Activated CD4-positive, alpha-beta T cell treated with anti-CD3 and anti-CD28 coated beads, Interleukin-10, Interleukin-2, amounts not matched to agents 100 ng/mL and 50 ng/mL, durations not matched to agents 16 hours and 8 hours (primary cell): ENCODE data around the gene CTNS.

Source experiments
- DNase-seq: peaks from one replicate; pipeline ENCODE4 v3.0.0-alpha.2; 2020

CTNS gene

GRCh38 chr17:3636154-3636907 is at the start of gene CTNS, which contains the start of gene SHPK:
Gene CTNS, plus strand, starts transcription at chr17:3636760. Its CDS starts 3,447 bp downstream, at chr17:3640207.
Gene SHPK, minus strand, starts transcription at chr17:3636250. Its CDS starts 31 bp downstream, at chr17:3636219.
- DNase-seq: peak; percentile 99

- no peak for DNase-seq
These were observed 46.8 kb upstream of the CTNS start for GRCh38 chr17:3589784-3590183.

GRCh38 chr17:3590231-3590630 is 46.3 kb upstream of the CTNS start:
- DNase-seq: no peak

GRCh38 chr17:3590768-3591167 is 45.8 kb upstream of the CTNS start:
- no peak for DNase-seq

- no peak for DNase-seq
These were observed 44.2 kb upstream of the CTNS start for GRCh38 chr17:3592216-3592860.

- DNase-seq: no peak
These were observed 43.2 kb upstream of the CTNS start for GRCh38 chr17:3593384-3593783.

GRCh38 chr17:3594051-3594800 is 42.3 kb upstream of the CTNS start:
- DNase-seq: no peak

- no peak for DNase-seq
These were observed 41.6 kb upstream of the CTNS start for GRCh38 chr17:3594976-3595375.

- DNase-seq: no peak
These were observed 39.6 kb upstream of the CTNS start for GRCh38 chr17:3596804-3597464.

- DNase-seq: no peak
These were observed 38.5 kb upstream of the CTNS start for GRCh38 chr17:3598078-3598477.

- no peak for DNase-seq
These were observed 35.9 kb upstream of the CTNS start for GRCh38 chr17:3600529-3601205.

- peak; percentile 48 for DNase-seq
These were observed 34.1 kb upstream of the CTNS start for GRCh38 chr17:3602499-3602898.

- no peak for DNase-seq
These were observed 33.3 kb upstream of the CTNS start for GRCh38 chr17:3603119-3603869.

- no peak for DNase-seq
These were observed 32.7 kb upstream of the CTNS start for GRCh38 chr17:3603870-3604259.

GRCh38 chr17:3609689-3610088 is 26.9 kb upstream of the CTNS start:
- DNase-seq: no peak

GRCh38 chr17:3610523-3610922 is 26.0 kb upstream of the CTNS start:
- no peak for DNase-seq

GRCh38 chr17:3613124-3613523 is 23.4 kb upstream of the CTNS start:
- no peak for DNase-seq

- no peak for DNase-seq
These were observed 21.2 kb upstream of the CTNS start for GRCh38 chr17:3615160-3615870.

- no peak for DNase-seq
These were observed 15.3 kb upstream of the CTNS start for GRCh38 chr17:3621146-3621720.

GRCh38 chr17:3622977-3623594 is 13.5 kb upstream of the CTNS start:
- DNase-seq: no peak
